ENCODE measurements around the gene HBM.

Gene HBM

GRCh38 chr16:165539-166374, at the start of gene HBM:
Gene HBM, plus strand, starts transcription at chr16:165978. Its CDS starts 20 bp downstream, at chr16:165998.
- DNase-seq: no peak

- no peak for DNase-seq
Observed at GRCh38 chr16:116015-116414, 49.8 kb upstream of the HBM start.

- peak; percentile 73 for DNase-seq
Observed at GRCh38 chr16:117379-118365, 48.1 kb upstream of the HBM start.

- DNase-seq: no peak
Observed at GRCh38 chr16:118857-119256, 46.9 kb upstream of the HBM start.

GRCh38 chr16:119295-119694, 46.5 kb upstream of the HBM start:
- no peak for DNase-seq

GRCh38 chr16:119835-120491, 45.8 kb upstream of the HBM start:
- no peak for DNase-seq

- no peak for DNase-seq
Observed at GRCh38 chr16:120756-121155, 45.0 kb upstream of the HBM start.

- no peak for DNase-seq
Observed at GRCh38 chr16:122361-122760, 43.4 kb upstream of the HBM start.

GRCh38 chr16:123558-124350, 42.0 kb upstream of the HBM start:
- peak; percentile 40 for DNase-seq

GRCh38 chr16:125011-125410, 40.8 kb upstream of the HBM start:
- DNase-seq: no peak

- DNase-seq: no peak
Observed at GRCh38 chr16:129075-129474, 36.7 kb upstream of the HBM start.

GRCh38 chr16:130533-131173, 35.1 kb upstream of the HBM start:
- no peak for DNase-seq

- no peak for DNase-seq
Observed at GRCh38 chr16:132120-132519, 33.7 kb upstream of the HBM start.

- no peak for DNase-seq
Observed at GRCh38 chr16:133716-134115, 32.1 kb upstream of the HBM start.

- DNase-seq: peak; percentile 19
Observed at GRCh38 chr16:138049-138417, 27.7 kb upstream of the HBM start.

GRCh38 chr16:140175-140857, 25.5 kb upstream of the HBM start:
- DNase-seq: no peak

- no peak for DNase-seq
Observed at GRCh38 chr16:142405-142967, 23.3 kb upstream of the HBM start.

GRCh38 chr16:143047-143446, 22.7 kb upstream of the HBM start:
- DNase-seq: no peak

GRCh38 chr16:143456-143855, 22.3 kb upstream of the HBM start:
- no peak for DNase-seq

- no peak for DNase-seq
Observed at GRCh38 chr16:144797-145252, 21.0 kb upstream of the HBM start.

- no peak for DNase-seq
Observed at GRCh38 chr16:146646-147045, 19.1 kb upstream of the HBM start.
